ENCODE data around the gene DUSP8.

Gene DUSP8

DNA sequence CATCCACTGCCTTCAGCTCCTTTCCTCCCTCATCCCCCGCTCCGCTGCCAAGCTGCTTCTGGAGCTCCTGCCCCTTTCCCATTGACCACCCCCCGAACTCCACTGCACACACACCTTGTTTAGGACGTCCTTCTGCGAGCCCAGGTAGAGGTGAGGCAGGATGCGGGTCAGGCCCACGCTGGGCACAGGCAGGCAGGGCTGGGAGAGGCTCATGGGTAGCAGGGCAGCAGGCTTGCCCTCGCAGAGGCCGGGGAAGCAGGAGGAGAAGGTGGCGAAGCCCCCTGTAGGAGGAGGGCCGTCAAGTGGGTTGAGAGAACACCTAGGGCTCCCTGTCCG, 13.3 kb downstream of the DUSP8 start:
- TF ChIP-seq, protein P1, sequence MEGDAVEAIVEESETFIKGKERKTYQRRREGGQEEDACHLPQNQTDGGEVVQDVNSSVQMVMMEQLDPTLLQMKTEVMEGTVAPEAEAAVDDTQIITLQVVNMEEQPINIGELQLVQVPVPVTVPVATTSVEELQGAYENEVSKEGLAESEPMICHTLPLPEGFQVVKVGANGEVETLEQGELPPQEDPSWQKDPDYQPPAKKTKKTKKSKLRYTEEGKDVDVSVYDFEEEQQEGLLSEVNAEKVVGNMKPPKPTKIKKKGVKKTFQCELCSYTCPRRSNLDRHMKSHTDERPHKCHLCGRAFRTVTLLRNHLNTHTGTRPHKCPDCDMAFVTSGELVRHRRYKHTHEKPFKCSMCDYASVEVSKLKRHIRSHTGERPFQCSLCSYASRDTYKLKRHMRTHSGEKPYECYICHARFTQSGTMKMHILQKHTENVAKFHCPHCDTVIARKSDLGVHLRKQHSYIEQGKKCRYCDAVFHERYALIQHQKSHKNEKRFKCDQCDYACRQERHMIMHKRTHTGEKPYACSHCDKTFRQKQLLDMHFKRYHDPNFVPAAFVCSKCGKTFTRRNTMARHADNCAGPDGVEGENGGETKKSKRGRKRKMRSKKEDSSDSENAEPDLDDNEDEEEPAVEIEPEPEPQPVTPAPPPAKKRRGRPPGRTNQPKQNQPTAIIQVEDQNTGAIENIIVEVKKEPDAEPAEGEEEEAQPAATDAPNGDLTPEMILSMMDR (IDR thresholded peaks at IDR 0.05; ENCODE audit: insufficient read depth, low read depth, low read length, missing control alignments): no peak
- DNase-seq (ENCODE audit: low read depth): no peak
- no peak overlapping the region for H3K4me3 ChIP-seq (ENCODE audit: low read length)

DNA sequence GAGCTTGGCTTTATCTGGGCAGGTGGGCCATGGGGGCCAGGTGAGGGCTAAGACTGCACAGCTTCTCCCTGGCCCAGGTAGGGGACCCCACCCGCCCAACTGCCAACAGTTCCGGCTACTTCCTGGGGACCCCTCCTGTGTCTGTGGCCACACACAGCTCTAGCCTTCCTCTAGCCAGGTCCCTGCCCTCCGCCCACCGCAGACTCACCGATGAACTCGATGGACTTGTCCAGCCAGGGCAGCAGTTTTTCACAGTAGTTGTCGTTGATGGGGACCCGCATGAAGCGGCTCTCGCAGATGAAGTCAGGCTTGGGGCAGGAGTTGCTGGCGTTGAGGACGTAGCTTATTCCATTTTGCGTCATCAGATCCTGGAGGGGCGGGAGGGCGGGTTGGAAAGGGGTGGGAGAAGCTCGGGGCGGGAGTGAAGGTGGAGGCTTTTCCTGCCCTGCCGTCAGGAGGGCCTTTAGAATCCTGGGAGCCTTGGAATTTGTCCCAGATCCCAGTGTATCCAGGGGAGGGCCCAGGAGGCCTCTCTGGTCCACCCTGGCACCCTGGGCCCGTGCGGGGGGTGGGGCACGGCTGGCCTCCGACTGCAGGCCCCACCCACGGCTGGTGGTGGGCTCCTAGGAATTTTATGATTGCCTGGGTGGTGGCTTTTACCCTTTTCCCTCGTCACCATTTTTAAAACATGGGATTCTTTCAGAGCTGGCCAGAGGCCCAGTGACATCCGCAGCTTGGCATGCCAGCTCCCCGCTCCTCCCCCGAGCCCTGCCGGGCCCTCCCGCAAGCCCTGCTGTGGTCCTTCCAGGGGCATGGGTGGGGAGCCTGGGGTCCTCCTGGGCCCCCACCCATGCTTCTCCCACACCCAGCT, 13.9 kb downstream of the DUSP8 start:
- peak; percentile 47 for DNase-seq (ENCODE audit: low read depth)
- H3K4me3 ChIP-seq (ENCODE audit: low read length): no peak overlapping the region
- TF ChIP-seq, protein P1 (IDR thresholded peaks at IDR 0.05; ENCODE audit: insufficient read depth, low read depth, low read length, missing control alignments): no peak

DNA sequence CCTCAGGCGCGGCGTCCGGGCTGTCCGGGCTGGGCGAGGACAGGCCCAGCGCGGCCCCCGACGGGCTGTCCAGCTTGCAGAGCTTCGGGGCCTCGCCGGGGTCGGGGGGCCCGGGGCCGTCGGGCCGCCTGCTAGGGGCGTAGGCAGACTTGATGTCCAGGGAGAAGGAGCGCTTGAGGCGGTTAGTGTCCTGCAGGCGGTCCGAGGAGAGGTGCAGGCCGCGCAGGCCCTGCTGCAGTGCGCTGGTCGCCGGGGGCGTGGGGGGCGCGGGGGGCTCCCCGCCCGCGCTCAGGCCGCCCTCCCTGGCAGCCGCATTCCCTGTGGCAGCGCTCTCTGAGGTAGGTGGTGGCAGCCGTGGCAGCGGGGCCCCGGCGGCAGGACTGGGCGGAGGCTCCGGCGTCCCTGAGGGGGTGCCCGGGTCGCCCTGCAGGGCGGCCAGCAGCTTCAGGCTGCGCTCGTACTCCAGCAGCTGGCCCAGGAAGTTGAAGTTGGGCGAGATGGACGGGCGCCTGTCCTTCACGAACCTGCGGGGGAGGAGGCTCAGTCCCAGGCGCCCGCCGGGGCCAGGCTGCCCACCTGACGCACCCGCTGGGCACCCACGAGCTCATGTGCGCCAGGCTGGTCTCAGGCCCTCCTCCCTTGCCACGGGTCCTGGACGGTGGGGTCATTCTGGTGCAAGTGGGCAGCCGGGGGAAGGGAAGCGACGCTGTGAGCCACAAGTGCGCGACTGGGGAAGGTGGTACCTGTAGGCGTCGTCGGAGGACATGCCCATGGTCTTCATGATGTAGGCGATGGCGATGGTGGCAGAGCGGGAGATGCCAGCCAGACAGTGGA, 14.8 kb downstream of the DUSP8 start:
- H3K4me3 ChIP-seq (ENCODE audit: low read length): no peak overlapping the region
- TF ChIP-seq, protein P1 (IDR thresholded peaks at IDR 0.05; ENCODE audit: insufficient read depth, low read depth, low read length, missing control alignments): no peak
- DNase-seq (ENCODE audit: low read depth): no peak

DNA sequence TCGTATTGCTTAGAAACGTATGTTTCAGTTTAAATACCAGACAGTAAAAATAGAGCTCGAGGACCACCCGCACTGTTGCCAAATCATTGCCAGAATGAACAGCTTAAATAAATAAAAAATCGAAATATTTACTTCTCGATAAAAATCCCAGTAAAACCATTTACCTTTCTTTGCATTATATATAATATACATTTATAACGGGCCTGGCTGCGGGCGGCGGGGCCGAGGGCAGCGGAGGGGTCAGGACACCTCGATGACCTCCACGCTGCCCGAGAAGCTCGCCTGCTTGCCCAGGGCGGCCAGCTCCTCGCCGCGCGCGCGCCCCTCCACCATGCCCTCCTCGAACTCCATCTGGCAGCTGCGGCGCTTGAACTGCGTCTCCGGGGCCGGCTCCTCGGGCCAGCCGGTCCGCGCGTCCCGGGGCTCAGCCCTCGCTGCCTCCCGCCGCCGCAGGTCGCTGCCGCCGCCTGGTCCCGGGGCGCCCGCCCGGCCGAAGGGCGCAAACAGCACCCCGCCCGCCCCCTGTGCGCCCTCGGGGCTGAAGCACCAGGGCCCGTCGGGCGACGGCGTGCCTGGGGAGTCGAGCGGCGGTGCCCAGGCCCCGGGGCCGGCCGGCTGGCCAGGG, 15.7 kb downstream of the DUSP8 start:
- DNase-seq (ENCODE audit: low read depth): no peak
- TF ChIP-seq, protein P1 (IDR thresholded peaks at IDR 0.05; ENCODE audit: insufficient read depth, low read depth, low read length, missing control alignments): no peak
- H3K4me3 ChIP-seq (ENCODE audit: low read length): no peak overlapping the region

DNA sequence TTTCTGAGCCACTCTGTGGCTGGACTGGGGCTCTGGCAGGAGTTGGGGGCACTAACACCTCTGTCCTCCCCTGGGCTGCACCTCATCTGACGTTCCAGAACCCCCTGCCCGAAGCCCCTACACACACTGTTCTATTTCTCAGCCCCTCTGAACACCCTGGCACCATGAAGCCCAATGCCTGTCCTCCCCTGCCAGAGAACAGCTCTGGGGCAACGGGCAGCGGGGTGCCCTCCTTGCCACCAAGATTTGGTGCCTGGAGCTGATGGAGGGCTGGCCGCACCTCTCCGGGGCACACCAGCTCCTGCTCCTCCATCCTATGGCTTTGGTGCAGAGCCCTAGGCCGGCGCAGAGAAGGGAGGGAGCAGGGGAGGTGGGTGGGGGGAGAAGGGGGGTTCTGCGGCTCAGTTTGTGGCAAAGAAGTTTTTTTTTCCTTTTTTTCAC, 16.3 kb downstream of the DUSP8 start:
- no peak overlapping the region for H3K4me3 ChIP-seq (ENCODE audit: low read length)
- TF ChIP-seq, protein P1 (IDR thresholded peaks at IDR 0.05; ENCODE audit: insufficient read depth, low read depth, low read length, missing control alignments): no peak
- no peak for DNase-seq (ENCODE audit: low read depth)

DNA sequence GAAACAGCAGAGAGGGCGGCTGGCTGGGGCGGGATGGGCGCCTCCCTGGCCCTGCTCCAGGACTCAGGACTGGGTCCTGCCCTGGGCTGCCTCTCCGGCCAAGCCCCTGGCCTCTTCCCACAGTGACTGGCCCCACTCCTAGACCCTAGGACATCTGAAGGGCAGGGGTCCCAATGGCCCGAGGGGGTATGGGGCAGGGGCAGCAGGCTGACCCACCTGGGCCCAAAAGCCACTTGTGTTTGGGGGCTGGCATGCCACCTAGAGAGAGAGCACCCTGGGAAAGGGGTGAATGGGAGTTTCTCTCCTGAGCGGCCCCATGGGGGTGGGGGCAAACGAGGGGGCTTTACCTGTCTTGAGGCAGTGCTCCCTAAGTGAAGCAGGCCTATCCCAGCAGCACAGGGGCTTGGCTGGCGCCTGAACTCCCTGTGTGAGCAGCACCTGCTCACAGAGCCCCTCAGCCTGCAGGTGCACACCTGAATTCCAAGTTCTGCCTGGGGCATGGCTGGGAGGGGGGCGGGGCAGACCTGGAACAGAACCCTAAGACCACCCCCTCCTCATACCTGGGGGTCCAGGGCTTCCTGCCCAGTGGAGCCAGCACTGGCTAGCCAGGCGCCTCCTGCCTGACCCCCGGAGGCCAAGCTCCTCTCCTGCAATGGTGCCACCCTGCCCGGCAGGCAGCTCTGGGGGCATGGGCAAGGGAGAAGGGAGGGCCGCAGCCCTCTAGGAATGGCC, 16.9 kb downstream of the DUSP8 start:
- no peak overlapping the region for H3K4me3 ChIP-seq (ENCODE audit: low read length)
- no peak for DNase-seq (ENCODE audit: low read depth)
- TF ChIP-seq, protein P1 (IDR thresholded peaks at IDR 0.05; ENCODE audit: insufficient read depth, low read depth, low read length, missing control alignments): no peak

Measured in epithelial cell of esophagus (primary cell).